NCI-H2081 treated with DMSO at 0.1 percent for 48 hours (cell line): ENCODE data around the gene NELL2.

Experiments used
- DNase-seq: peaks from one replicate; lab custom pipeline; 2025; lab: John Stamatoyannopoulos, UW

The NELL2 gene

GRCh38 chr12:44532940-44533339 lies 343.2 kb downstream of the NELL2 start:
- DNase-seq = no peak

GRCh38 chr12:44531320-44531971 lies 344.7 kb downstream of the NELL2 start:
- DNase-seq = no peak

GRCh38 chr12:44526655-44527182 lies 349.4 kb downstream of the NELL2 start:
- DNase-seq = no peak

- no peak for DNase-seq
These were observed 350.1 kb downstream of the NELL2 start for GRCh38 chr12:44525806-44526654.

- no peak for DNase-seq
These were observed 352.3 kb downstream of the NELL2 start for GRCh38 chr12:44523828-44524227.

GRCh38 chr12:44521702-44522101 lies 354.4 kb downstream of the NELL2 start:
- no peak for DNase-seq

GRCh38 chr12:44519931-44520330 lies 356.2 kb downstream of the NELL2 start:
- peak; percentile 28 for DNase-seq

GRCh38 chr12:44511289-44511688 lies 364.8 kb downstream of the NELL2 start:
- no peak for DNase-seq

- no peak for DNase-seq
These were observed 365.6 kb downstream of the NELL2 start for GRCh38 chr12:44510510-44510909.

- DNase-seq = no peak
These were observed 366.0 kb downstream of the NELL2 start for GRCh38 chr12:44510076-44510475.

GRCh38 chr12:44509471-44509870 lies 366.6 kb downstream of the NELL2 start:
- DNase-seq = no peak

- DNase-seq = no peak
These were observed 368.7 kb downstream of the NELL2 start for GRCh38 chr12:44507461-44507860.

GRCh38 chr12:44504799-44505198 lies 371.3 kb downstream of the NELL2 start:
- no peak for DNase-seq

- DNase-seq = no peak
These were observed 372.8 kb downstream of the NELL2 start for GRCh38 chr12:44503329-44503728.

- DNase-seq = no peak
These were observed 373.4 kb downstream of the NELL2 start for GRCh38 chr12:44502681-44503080.

- DNase-seq = no peak
These were observed 375.7 kb downstream of the NELL2 start for GRCh38 chr12:44500423-44500822.

- no peak for DNase-seq
These were observed 379.1 kb downstream of the NELL2 start for GRCh38 chr12:44497044-44497443.

- no peak for DNase-seq
These were observed 385.9 kb downstream of the NELL2 start for GRCh38 chr12:44490181-44490580.

- no peak for DNase-seq
These were observed 387.9 kb downstream of the NELL2 start for GRCh38 chr12:44488180-44488579.

- no peak for DNase-seq
These were observed 391.3 kb downstream of the NELL2 start for GRCh38 chr12:44484862-44485261.

GRCh38 chr12:44477331-44477980 lies 398.7 kb downstream of the NELL2 start:
- DNase-seq = no peak

- DNase-seq = no peak
These were observed 399.4 kb downstream of the NELL2 start for GRCh38 chr12:44476683-44477082.

GRCh38 chr12:44465139-44465538 lies 411.0 kb downstream of the NELL2 start:
- DNase-seq = no peak
